ENCODE data around the gene IL32. TPM values are rescaled to one million over a fixed set of nuclear protein-coding genes. Genes with fewer than 3 reads are reported as not detected.
A peak's percentile ranks its signal among the peaks of the same experiment; 100 is the strongest.

Gene IL32
- total RNA-seq, 1 donor from 2014 or later = 0.53 TPM

GRCh38 chr16:3084491-3084890 is 19.1 kb downstream of the IL32 start:
- H3K27me3 ChIP-seq (ENCODE audit: control insufficient read depth, insufficient read depth, low read length) = peaks cover 4% of the 10 kb centered on the region
- FAIRE-seq = no peak
- no peaks in the 10 kb centered on the region for H3K36me3 ChIP-seq (ENCODE audit: control insufficient read depth, insufficient read depth, low read length)
- no peak for TF ChIP-seq CTCF (IDR thresholded peaks at IDR 0.05; ENCODE audit: insufficient read depth, low read length, severe bottlenecking)
- no peak overlapping the region for H3K4me3 ChIP-seq (ENCODE audit: low read depth, low read length)
- DNase-seq (ENCODE audit: low read depth) = no peak

- DNase-seq (ENCODE audit: low read depth) (no peak), FAIRE-seq (no peak)
- Histone ChIP-seq H3K4me3 (ENCODE audit: low read depth, low read length) (no peak overlapping the region), H3K36me3 (ENCODE audit: control insufficient read depth, insufficient read depth, low read length) (no peaks in the 10 kb centered on the region), H3K27me3 (ENCODE audit: control insufficient read depth, insufficient read depth, low read length) (peaks cover 4% of the 10 kb centered on the region)
- no peak for TF ChIP-seq CTCF (IDR thresholded peaks at IDR 0.05; ENCODE audit: insufficient read depth, low read length, severe bottlenecking)
Observed at GRCh38 chr16:3084969-3085670, 19.7 kb downstream of the IL32 start.

GRCh38 chr16:3085868-3086595 is 20.6 kb downstream of the IL32 start:
- no peak for TF ChIP-seq CTCF (IDR thresholded peaks at IDR 0.05; ENCODE audit: insufficient read depth, low read length, severe bottlenecking)
- Histone ChIP-seq H3K36me3 (ENCODE audit: control insufficient read depth, insufficient read depth, low read length) (no peaks in the 10 kb centered on the region), H3K27me3 (ENCODE audit: control insufficient read depth, insufficient read depth, low read length) (no peaks in the 10 kb centered on the region), H3K4me3 (ENCODE audit: low read depth, low read length) (no peak overlapping the region)
- DNase-seq (ENCODE audit: low read depth) (no peak), FAIRE-seq (peak; percentile 72)

GRCh38 chr16:3086596-3087242 is 21.3 kb downstream of the IL32 start:
- no peak for DNase-seq (ENCODE audit: low read depth)
- Histone ChIP-seq H3K36me3 (ENCODE audit: control insufficient read depth, insufficient read depth, low read length) (no peaks in the 10 kb centered on the region), H3K4me3 (ENCODE audit: low read depth, low read length) (no peak overlapping the region), H3K27me3 (ENCODE audit: control insufficient read depth, insufficient read depth, low read length) (no peaks in the 10 kb centered on the region)
- TF ChIP-seq CTCF (IDR thresholded peaks at IDR 0.05; ENCODE audit: insufficient read depth, low read length, severe bottlenecking) = no peak
- no peak for FAIRE-seq

GRCh38 chr16:3087243-3088235 is 22.1 kb downstream of the IL32 start:
- DNase-seq (ENCODE audit: low read depth) (no peak), FAIRE-seq (no peak)
- Histone ChIP-seq H3K4me3 (ENCODE audit: low read depth, low read length) (no peak overlapping the region), H3K36me3 (ENCODE audit: control insufficient read depth, insufficient read depth, low read length) (no peaks in the 10 kb centered on the region), H3K27me3 (ENCODE audit: control insufficient read depth, insufficient read depth, low read length) (no peaks in the 10 kb centered on the region)
- TF ChIP-seq CTCF (IDR thresholded peaks at IDR 0.05; ENCODE audit: insufficient read depth, low read length, severe bottlenecking) = no peak

Measured in bronchial epithelial cell (primary cell).